Osteoblast (primary cell): ENCODE measurements around the gene LRBA. TPM values are rescaled to one million over a fixed set of nuclear protein-coding genes. Genes with fewer than 3 reads are reported as not detected.

ENCODE experiments used
- DNase-seq: peaks from one replicate; pipeline ENCODE4 v3.0.0; 2011; ENCODE audit warnings: low spot score, mixed read lengths; ENCODE audit not compliant: insufficient read length; ENCODE audit errors: missing footprints
- H2AFZ ChIP-seq: 2 replicates; pipeline ENCODE4 v1.6.0; 2011; ENCODE audit warnings: mild to moderate bottlenecking, low read length
- H3K27ac ChIP-seq: 2 replicates; pipeline ENCODE4 v1.5.1; 2011; ENCODE audit warnings: mild to moderate bottlenecking, low read depth, low read length, moderate library complexity
- H3K27me3 ChIP-seq: 2 replicates; pipeline ENCODE4 v1.6.0; 2012; ENCODE audit warnings: mild to moderate bottlenecking, control low read depth, inconsistent platforms, low read length, moderate library complexity; ENCODE audit not compliant: insufficient read depth
- H3K36me3 ChIP-seq: 2 replicates; pipeline ENCODE4 v1.5.1; 2011; ENCODE audit warnings: mild to moderate bottlenecking, low read length, control low read depth, moderate library complexity; ENCODE audit not compliant: insufficient read depth
- H3K4me1 ChIP-seq: 2 replicates; pipeline ENCODE4 v1.5.1; 2011; ENCODE audit warnings: mild to moderate bottlenecking, low read length, control low read depth, moderate library complexity; ENCODE audit not compliant: insufficient read depth
- H3K4me2 ChIP-seq: 2 replicates; pipeline ENCODE4 v1.6.0; 2011; ENCODE audit warnings: mild to moderate bottlenecking, low read length; ENCODE audit not compliant: insufficient read depth
- H3K4me3 ChIP-seq: fragments of 200-600 bp; sonication (generic); 3 replicates; pipeline ENCODE4 v1.5.1; 2012; ENCODE audit warnings: mild to moderate bottlenecking, low read length, inconsistent platforms; ENCODE audit not compliant: insufficient read depth
- H3K79me2 ChIP-seq: 2 replicates; pipeline ENCODE4 v1.6.0; 2012; ENCODE audit warnings: mild to moderate bottlenecking, low read length, control low read depth, inconsistent platforms; ENCODE audit not compliant: insufficient read depth
- H3K9me3 ChIP-seq: 2 replicates; pipeline ENCODE4 v1.5.1; 2011; ENCODE audit warnings: low read depth, low read length, control low read depth
- H4K20me1 ChIP-seq: 2 replicates; pipeline ENCODE4 v1.6.0; 2012; ENCODE audit warnings: mild to moderate bottlenecking, low read length, control low read depth; ENCODE audit not compliant: insufficient read depth
- CTCF ChIP-seq: IDR thresholded peaks from 2 replicates; pipeline ENCODE4 v1.5.1; 2011; ENCODE audit warnings: mild to moderate bottlenecking, low read depth, low read length, moderate library complexity; ENCODE audit errors: extremely low read depth
- total RNA-seq: library from RNA; depleted of rRNA; stranded (reverse); fragments of >200 nt; gene quantifications from 2 replicates; pipeline ENCODE4 v1.2.3, GENCODE V29; 2012

LRBA gene
- total RNA-seq, 1 donor: 67.3 TPM

GRCh38 chr4:150852216-150852615 lies 162.9 kb downstream of the LRBA start:
- no peaks in the 10 kb centered on the region for H3K79me2 ChIP-seq
- DNase-seq: no peak
- TF ChIP-seq CTCF: no peak

DNA sequence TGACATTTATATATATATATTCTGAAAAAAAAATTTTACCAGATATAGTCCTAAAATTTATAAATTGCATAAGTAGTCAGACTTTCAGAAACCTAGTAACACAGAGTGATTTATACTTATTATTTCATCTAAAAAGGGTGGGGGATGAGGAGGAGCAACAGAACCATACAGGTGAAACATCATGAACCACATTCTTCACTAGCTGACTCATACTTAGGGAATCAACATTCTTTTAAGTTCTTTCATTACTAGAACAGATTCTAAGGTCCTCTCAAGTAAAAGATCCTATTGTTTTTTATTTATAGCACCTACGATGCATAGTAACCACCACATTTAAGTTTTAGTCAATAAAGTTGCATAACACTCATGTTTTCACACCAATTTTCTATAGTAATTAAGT lies 166.1 kb downstream of the LRBA start:
- H3K36me3 ChIP-seq: no peaks in the 10 kb centered on the region
- DNase-seq: peak; percentile 60
- H2AFZ ChIP-seq: no peak overlapping the region
- no peak overlapping the region for H3K4me2 ChIP-seq
- H3K9me3 ChIP-seq: no peaks in the 10 kb centered on the region
- no peak overlapping the region for H3K4me3 ChIP-seq
- H3K27ac ChIP-seq: no peak overlapping the region
- no peak for TF ChIP-seq CTCF
- no peaks in the 10 kb centered on the region for H3K27me3 ChIP-seq
- no peaks in the 10 kb centered on the region for H3K79me2 ChIP-seq
- H3K4me1 ChIP-seq: no peaks in the 10 kb centered on the region
- H4K20me1 ChIP-seq: no peaks in the 10 kb centered on the region

More at GRCh38 chr4:150852216-150852615, 162.9 kb downstream of the LRBA start:
- no peaks in the 10 kb centered on the region for H4K20me1 ChIP-seq
- H3K4me2 ChIP-seq: no peak overlapping the region
- no peaks in the 10 kb centered on the region for H3K4me1 ChIP-seq
- no peaks in the 10 kb centered on the region for H3K36me3 ChIP-seq
- no peak overlapping the region for H3K4me3 ChIP-seq
- H3K27me3 ChIP-seq: no peaks in the 10 kb centered on the region
- no peaks in the 10 kb centered on the region for H3K9me3 ChIP-seq
- H2AFZ ChIP-seq: no peak overlapping the region
- no peak overlapping the region for H3K27ac ChIP-seq

DNA sequence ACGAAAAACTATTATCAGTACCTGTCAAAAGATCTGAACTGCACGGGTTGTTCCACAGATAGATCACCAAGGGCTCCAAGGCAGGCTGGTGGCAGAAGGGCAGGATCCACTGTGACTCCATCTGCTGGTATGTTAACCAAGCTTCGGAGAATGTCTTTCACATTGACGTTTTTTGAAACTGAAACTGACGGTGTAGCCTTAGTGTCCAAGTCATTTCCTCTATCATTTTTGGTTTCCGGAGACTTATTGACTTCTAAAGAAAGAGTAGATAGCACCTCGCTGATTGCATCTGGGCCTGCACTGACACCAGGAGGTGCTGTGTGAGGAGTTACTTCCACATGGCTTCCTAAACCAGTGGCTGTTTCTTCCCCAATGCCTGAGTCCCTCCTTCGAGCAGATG lies 186.9 kb downstream of the LRBA start:
- no peak for TF ChIP-seq CTCF
- no peak overlapping the region for H3K27ac ChIP-seq
- H3K36me3 ChIP-seq: no peaks in the 10 kb centered on the region
- DNase-seq: no peak
- H3K9me3 ChIP-seq: no peaks in the 10 kb centered on the region
- no peaks in the 10 kb centered on the region for H3K79me2 ChIP-seq
- no peak overlapping the region for H3K4me2 ChIP-seq
- H3K4me3 ChIP-seq: no peak overlapping the region
- no peaks in the 10 kb centered on the region for H3K27me3 ChIP-seq
- H2AFZ ChIP-seq: no peak overlapping the region
- no peaks in the 10 kb centered on the region for H3K4me1 ChIP-seq
- H4K20me1 ChIP-seq: no peaks in the 10 kb centered on the region

GRCh38 chr4:150827226-150827625 lies 187.9 kb downstream of the LRBA start:
- H3K4me1 ChIP-seq: no peaks in the 10 kb centered on the region
- TF ChIP-seq CTCF: no peak
- no peak overlapping the region for H3K4me3 ChIP-seq
- no peaks in the 10 kb centered on the region for H3K79me2 ChIP-seq
- H3K36me3 ChIP-seq: no peaks in the 10 kb centered on the region
- H3K27me3 ChIP-seq: no peaks in the 10 kb centered on the region
- no peak for DNase-seq
- no peak overlapping the region for H2AFZ ChIP-seq
- H3K4me2 ChIP-seq: no peak overlapping the region
- no peaks in the 10 kb centered on the region for H3K9me3 ChIP-seq
- H4K20me1 ChIP-seq: no peaks in the 10 kb centered on the region
- H3K27ac ChIP-seq: no peak overlapping the region
